Stimulated activated effector memory CD8-positive, alpha-beta T cell treated with anti-CD3 and anti-CD28 coated beads, Interleukin-12 subunit alpha, Interleukin-12 subunit beta, amount 100 ng/mL, for 72 hours (primary cell): ENCODE data around the gene STAP1.
"Not testable (repeated sequence)": the region's sequence is repeated elsewhere in the genome, so short reads cannot be mapped to it uniquely, and the experiment has no call there.

Source experiments
- ATAC-seq: fragments of 150-1000 bp; cut with Tn5 transposase; 2 replicates; pipeline ENCODE4 v1.10.0; 2021
- DNase-seq, 2 donors: peaks; one replicate each; pipeline ENCODE4 v3.0.0; 2021 to 2022; ENCODE audit warnings: low spot score in 2 of 2
- H3K27ac Mint-ChIP-seq: one replicate; pipeline ENCODE4 v1.8.0; 2022; ENCODE audit warnings: mild to moderate bottlenecking, mixed read lengths
- H3K36me3 Mint-ChIP-seq: one replicate; pipeline ENCODE4 v1.8.0; 2022; ENCODE audit warnings: mild to moderate bottlenecking, mixed read lengths
- H3K4me1 Mint-ChIP-seq: one replicate; pipeline ENCODE4 v1.8.0; 2022; ENCODE audit warnings: mixed read lengths
- H3K4me3 Mint-ChIP-seq: one replicate; pipeline ENCODE4 v1.8.0; 2022; ENCODE audit warnings: mild to moderate bottlenecking, mixed read lengths
- H3K9me3 Mint-ChIP-seq: one replicate; pipeline ENCODE4 v1.8.0; 2022; ENCODE audit warnings: mixed read lengths

Gene STAP1

GRCh38 chr4:67558493-67558892, at the start of gene STAP1:
TSS of gene STAP1 (plus strand) at chr4:67558727. CDS start at chr4:67558810, 83 bp downstream.
- peak within 1 kb of the TSS; percentile 48 for H3K4me3 Mint-ChIP-seq
- ATAC-seq: no peak
- no peak for DNase-seq
- H3K36me3 Mint-ChIP-seq: no peaks in the 10 kb centered on the region
- no peaks in the 10 kb centered on the region for H3K9me3 Mint-ChIP-seq
- no peak within 1 kb of the TSS for H3K27ac Mint-ChIP-seq
- peaks cover 6% of the 10 kb centered on the region for H3K4me1 Mint-ChIP-seq

- Mint-ChIP-seq H3K4me3 (no peak overlapping the region), H3K9me3 (no peaks in the 10 kb centered on the region), H3K4me1 (peaks cover 16% of the 10 kb centered on the region), H3K27ac (no peak overlapping the region), H3K36me3 (peaks cover 63% of the 10 kb centered on the region)
- ATAC-seq (no peak), DNase-seq (no peak)
Observed at GRCh38 chr4:67512501-67512900, 46.0 kb upstream of the STAP1 start.

DNA sequence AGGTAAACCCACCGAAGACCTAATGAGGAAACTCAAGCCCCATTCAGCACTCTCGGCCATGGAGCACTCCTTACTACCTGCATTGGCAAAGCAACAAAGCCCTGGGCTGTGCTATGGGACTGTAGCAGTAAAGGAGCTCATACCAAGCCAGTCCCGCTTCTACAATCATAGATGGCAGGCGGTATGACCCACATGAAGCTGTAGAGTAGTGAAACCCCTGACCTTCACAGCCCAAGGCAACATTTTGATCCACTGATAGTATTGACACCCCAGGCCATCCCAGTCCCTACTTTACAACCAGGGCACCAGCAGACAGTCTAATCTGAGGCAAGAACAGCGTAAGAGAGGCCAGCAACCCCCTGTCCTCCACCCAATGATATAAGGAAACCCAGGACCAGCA, 38.4 kb upstream of the STAP1 start:
- ATAC-seq (no peak), DNase-seq (no peak)
- Mint-ChIP-seq H3K4me3 (no peak overlapping the region), H3K9me3 (peaks cover 2% of the 10 kb centered on the region), H3K27ac (peak overlapping the region; percentile 34), H3K36me3 (peaks cover 80% of the 10 kb centered on the region), H3K4me1 (peaks cover 48% of the 10 kb centered on the region)

DNA sequence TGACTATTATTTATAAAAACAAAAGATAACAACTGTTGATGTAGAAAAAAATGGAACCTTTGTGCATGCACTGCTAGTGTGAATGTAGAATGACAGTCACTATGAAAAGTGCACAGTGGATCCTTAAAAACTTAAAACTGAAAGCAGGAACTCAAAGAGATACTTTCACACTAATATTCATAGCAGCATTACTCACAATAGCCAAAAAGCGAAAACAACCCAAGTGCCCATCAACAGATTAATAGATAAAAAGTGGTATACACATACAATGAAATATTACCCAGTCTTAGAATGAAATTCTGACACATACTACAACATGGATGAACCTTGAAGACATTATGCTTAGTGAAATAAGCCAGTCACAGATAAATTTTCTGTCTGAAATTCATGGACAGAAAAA, 37.0 kb upstream of the STAP1 start:
- Mint-ChIP-seq H3K4me3 (no peak overlapping the region), H3K27ac (peak overlapping the region; percentile 86), H3K36me3 (peaks cover 88% of the 10 kb centered on the region), H3K4me1 (peaks cover 60% of the 10 kb centered on the region), H3K9me3 (peaks cover 2% of the 10 kb centered on the region)
- DNase-seq (no peak), ATAC-seq (peak; percentile 88)

DNA sequence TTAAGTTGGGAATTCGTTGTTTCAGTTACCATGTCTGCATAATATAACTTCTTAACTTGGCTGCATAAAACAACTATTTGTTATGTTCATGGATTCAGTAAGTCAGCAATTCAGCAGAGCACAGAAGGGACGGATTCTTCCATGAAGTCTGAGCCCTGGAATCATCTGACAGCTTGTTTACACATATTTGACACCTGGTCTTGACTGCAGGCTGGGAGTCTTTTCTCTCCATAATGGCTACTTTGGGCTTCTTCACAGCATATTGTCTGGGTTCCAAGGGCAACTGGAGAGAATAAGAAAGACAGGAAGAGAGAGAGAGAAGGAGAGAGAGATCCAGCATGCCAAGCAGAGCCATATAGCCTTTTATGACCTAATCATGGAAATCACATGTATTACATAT, 36.3 kb upstream of the STAP1 start:
- peaks cover 66% of the 10 kb centered on the region for H3K4me1 Mint-ChIP-seq
- H3K27ac Mint-ChIP-seq: peak overlapping the region; percentile 86
- H3K9me3 Mint-ChIP-seq: peaks cover 2% of the 10 kb centered on the region
- H3K4me3 Mint-ChIP-seq: peak overlapping the region; percentile 24
- H3K36me3 Mint-ChIP-seq: peaks cover 88% of the 10 kb centered on the region
- ATAC-seq (no peak), DNase-seq (no peak)

GRCh38 chr4:67522851-67523671, 35.5 kb upstream of the STAP1 start:
- peaks cover 88% of the 10 kb centered on the region for H3K36me3 Mint-ChIP-seq
- peaks cover 2% of the 10 kb centered on the region for H3K9me3 Mint-ChIP-seq
- ATAC-seq (peak; percentile 92), DNase-seq (no peak)
- peak overlapping the region; percentile 24 for H3K4me3 Mint-ChIP-seq
- peak overlapping the region; percentile 86 for H3K27ac Mint-ChIP-seq
- peaks cover 66% of the 10 kb centered on the region for H3K4me1 Mint-ChIP-seq

DNA sequence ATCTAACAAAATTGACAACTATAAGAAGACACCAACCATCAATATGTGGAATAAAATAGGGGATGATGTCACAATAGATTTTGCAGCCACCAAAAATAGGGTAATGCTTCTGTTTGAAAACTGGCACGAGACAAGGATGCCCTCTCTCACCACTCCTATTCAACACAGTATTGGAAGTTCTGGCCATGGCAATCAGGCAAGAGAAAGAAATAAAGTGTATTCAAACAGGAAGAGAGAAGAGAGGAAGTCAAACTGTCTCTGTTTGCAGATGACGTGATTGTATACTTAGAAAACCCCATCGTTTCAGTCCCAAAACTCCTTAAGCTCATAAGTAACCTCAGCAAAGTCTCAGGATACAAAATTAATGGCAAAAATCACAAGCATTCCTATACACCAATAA, 34.4 kb upstream of the STAP1 start:
- H3K4me1 Mint-ChIP-seq: peaks cover 73% of the 10 kb centered on the region
- peak overlapping the region; percentile 24 for H3K4me3 Mint-ChIP-seq
- H3K9me3 Mint-ChIP-seq, ATAC-seq, DNase-seq: not testable (repeated sequence)
- peaks cover 88% of the 10 kb centered on the region for H3K36me3 Mint-ChIP-seq
- peak overlapping the region; percentile 86 for H3K27ac Mint-ChIP-seq

DNA sequence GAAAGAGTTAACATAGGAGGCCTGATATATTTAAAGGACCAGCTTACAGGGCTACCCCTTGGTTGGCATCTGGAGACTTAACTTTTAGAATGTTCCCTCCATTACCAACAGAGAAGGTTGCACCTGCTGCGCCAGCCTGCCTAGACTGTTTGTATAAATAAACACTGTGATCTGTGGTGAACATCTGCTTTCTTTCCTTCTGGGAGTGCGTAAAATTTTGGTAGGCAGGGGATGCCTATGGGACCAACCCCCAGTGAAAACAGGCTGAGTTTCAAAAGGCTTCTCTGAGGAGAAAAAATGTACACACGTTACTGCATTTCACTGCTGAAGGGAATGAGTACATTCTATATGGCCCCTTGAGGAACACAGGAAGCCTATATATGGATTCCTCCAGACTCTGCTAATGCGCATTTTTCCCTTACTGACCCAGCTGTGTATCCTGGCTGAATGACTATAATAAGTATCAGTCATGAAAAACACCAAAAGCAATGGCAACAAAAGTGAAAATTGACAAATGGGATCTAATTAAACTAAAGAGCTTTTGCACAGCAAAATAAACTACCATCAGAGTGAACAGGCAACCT, 27.1 kb upstream of the STAP1 start:
- Mint-ChIP-seq H3K27ac (no peak overlapping the region), H3K4me1 (peaks cover 44% of the 10 kb centered on the region), H3K9me3 (no peaks in the 10 kb centered on the region), H3K36me3 (peaks cover 100% of the 10 kb centered on the region), H3K4me3 (no peak overlapping the region)
- ATAC-seq: no peak
- DNase-seq: no peak

DNA sequence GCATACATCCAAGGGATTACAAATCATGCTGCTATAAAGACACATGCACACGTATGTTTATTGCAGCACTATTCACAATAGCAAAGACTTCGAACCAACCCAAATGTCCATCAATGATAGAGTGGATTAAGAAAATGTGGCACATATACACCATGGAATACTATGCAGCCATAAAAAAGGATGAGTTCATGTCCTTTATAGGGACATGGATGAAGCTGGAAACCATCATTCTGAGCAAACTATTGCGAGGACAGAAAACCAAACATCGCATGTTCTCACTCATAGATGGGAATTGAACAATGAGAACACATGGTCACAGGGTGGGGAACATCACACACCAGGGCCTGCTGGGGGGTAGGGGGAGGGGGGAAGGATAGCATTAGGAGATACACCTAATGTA, 26.1 kb upstream of the STAP1 start:
- peaks cover 37% of the 10 kb centered on the region for H3K4me1 Mint-ChIP-seq
- H3K4me3 Mint-ChIP-seq, DNase-seq, H3K9me3 Mint-ChIP-seq, ATAC-seq, H3K27ac Mint-ChIP-seq: not testable (repeated sequence)
- H3K36me3 Mint-ChIP-seq: peaks cover 100% of the 10 kb centered on the region

DNA sequence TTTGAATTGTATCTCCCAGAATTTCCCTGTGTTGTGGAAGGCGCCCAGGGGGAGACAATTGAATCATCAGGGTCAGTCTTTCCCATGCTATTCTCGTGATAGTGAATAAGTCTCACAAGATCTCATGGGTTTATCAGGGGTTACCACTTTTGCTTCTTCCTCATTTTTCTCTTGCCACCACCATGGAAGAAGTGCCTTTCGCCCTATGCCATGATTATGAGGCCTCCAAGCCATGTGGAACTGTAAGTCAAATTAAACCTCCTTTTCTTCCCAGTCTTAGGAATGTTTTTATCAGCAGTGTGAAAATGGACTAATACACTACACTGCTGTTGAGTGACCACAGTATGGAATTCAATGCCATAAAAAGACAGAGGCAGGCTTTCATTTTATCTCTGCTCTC, 25.4 kb upstream of the STAP1 start:
- Mint-ChIP-seq H3K9me3 (no peaks in the 10 kb centered on the region), H3K27ac (no peak overlapping the region), H3K4me1 (peaks cover 37% of the 10 kb centered on the region), H3K4me3 (no peak overlapping the region), H3K36me3 (peaks cover 100% of the 10 kb centered on the region)
- DNase-seq: no peak
- no peak for ATAC-seq

GRCh38 chr4:67535280-67535840, 23.2 kb upstream of the STAP1 start:
- peaks cover 36% of the 10 kb centered on the region for H3K4me1 Mint-ChIP-seq
- H3K36me3 Mint-ChIP-seq: peaks cover 100% of the 10 kb centered on the region
- H3K4me3 Mint-ChIP-seq: no peak overlapping the region
- no peak overlapping the region for H3K27ac Mint-ChIP-seq
- DNase-seq (no peak), ATAC-seq (peak; percentile 37)
- no peaks in the 10 kb centered on the region for H3K9me3 Mint-ChIP-seq

- Mint-ChIP-seq H3K27ac (no peak overlapping the region), H3K36me3 (peaks cover 98% of the 10 kb centered on the region), H3K4me1 (peaks cover 46% of the 10 kb centered on the region), H3K9me3 (no peaks in the 10 kb centered on the region), H3K4me3 (no peak overlapping the region)
- DNase-seq (no peak), ATAC-seq (no peak)
Observed at GRCh38 chr4:67539830-67540229, 18.7 kb upstream of the STAP1 start.

DNA sequence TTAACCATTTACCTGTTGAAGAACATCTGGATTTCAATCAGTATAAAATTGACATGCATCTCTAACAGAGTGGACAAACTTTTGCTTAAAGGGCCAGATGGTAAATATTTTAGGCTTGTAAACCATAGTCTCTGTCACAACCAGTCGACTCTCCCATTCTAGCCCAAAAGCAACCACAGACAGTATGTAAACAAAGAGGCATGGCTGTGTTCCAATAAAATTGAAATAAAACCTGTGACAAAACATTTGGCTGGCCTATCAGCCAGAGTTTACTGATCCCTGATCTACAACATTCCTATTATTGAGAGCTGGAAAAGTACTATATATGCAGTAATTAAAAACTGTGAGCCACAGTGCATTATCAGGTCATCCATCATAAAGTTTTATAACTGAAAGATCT, 16.5 kb upstream of the STAP1 start:
- Mint-ChIP-seq H3K4me1 (peaks cover 32% of the 10 kb centered on the region), H3K36me3 (peaks cover 83% of the 10 kb centered on the region), H3K4me3 (no peak overlapping the region), H3K27ac (peak overlapping the region; percentile 99), H3K9me3 (no peaks in the 10 kb centered on the region)
- no peak for DNase-seq
- ATAC-seq: no peak

- DNase-seq: peak; percentile 79 to 95
- H3K4me1 Mint-ChIP-seq: peaks cover 26% of the 10 kb centered on the region
- peaks cover 50% of the 10 kb centered on the region for H3K36me3 Mint-ChIP-seq
- peak within 1 kb of the TSS; percentile 99 for H3K4me3 Mint-ChIP-seq
- no peaks in the 10 kb centered on the region for H3K9me3 Mint-ChIP-seq
- peak; percentile 97 for ATAC-seq
- peak within 1 kb of the TSS; percentile 99 for H3K27ac Mint-ChIP-seq
Observed at GRCh38 chr4:67545199-67546003, 13.1 kb upstream of the STAP1 start, which contains the start of gene CENPC. TSS of gene CENPC (minus strand) at chr4:67545503. CDS start at chr4:67545355, 148 bp downstream.

DNA sequence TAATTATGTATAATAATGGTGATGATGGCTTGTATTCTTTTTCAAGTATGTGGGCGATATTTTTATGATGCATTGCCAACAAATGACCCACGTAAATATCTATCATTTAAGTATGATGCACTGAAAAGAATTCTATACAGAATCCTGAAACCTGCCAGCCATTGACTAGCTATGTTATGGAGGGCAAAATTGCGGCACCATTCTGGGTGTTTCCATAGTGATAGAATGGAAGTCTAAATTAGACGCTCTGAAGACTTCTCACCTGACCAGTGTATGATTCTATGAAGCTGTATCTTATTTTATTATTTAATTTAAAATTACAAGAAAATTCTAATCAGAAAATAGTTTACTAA, 12.5 kb upstream of the STAP1 start:
- peaks cover 26% of the 10 kb centered on the region for H3K4me1 Mint-ChIP-seq
- no peak for ATAC-seq
- no peaks in the 10 kb centered on the region for H3K9me3 Mint-ChIP-seq
- no peak for DNase-seq
- H3K36me3 Mint-ChIP-seq: peaks cover 44% of the 10 kb centered on the region
- H3K4me3 Mint-ChIP-seq: peak overlapping the region; percentile 99
- H3K27ac Mint-ChIP-seq: peak overlapping the region; percentile 99
